Left hindlimb (tissue), 1 donor: ENCODE data around the gene CAPS.
"Not testable (repeated sequence)": the region's sequence is repeated elsewhere in the genome, so short reads cannot be mapped to it uniquely, and the experiment has no call there.

Experiments used
- DNase-seq: peaks from one replicate; pipeline ENCODE4 v3.0.0-alpha.2; 2018

CAPS gene

GRCh38 chr19:5959260-5960004 is 45.4 kb downstream of the CAPS start:
- no peak for DNase-seq

GRCh38 chr19:5960005-5961001 is 46.2 kb downstream of the CAPS start:
- no peak for DNase-seq

GRCh38 chr19:5961641-5961968 is 47.6 kb downstream of the CAPS start:
- DNase-seq, result not testable (repeated sequence)

GRCh38 chr19:5961969-5962945 is 48.2 kb downstream of the CAPS start:
- DNase-seq, result no peak

GRCh38 chr19:5963259-5963658 is 49.2 kb downstream of the CAPS start:
- DNase-seq, result not testable (repeated sequence)

GRCh38 chr19:5963855-5964254 is 49.8 kb downstream of the CAPS start:
- DNase-seq, result no peak

- DNase-seq, result no peak
These were observed 50.9 kb downstream of the CAPS start for GRCh38 chr19:5964816-5965565.
